Measurements from ENCODE around the gene NARF.

Gene NARF

DNA sequence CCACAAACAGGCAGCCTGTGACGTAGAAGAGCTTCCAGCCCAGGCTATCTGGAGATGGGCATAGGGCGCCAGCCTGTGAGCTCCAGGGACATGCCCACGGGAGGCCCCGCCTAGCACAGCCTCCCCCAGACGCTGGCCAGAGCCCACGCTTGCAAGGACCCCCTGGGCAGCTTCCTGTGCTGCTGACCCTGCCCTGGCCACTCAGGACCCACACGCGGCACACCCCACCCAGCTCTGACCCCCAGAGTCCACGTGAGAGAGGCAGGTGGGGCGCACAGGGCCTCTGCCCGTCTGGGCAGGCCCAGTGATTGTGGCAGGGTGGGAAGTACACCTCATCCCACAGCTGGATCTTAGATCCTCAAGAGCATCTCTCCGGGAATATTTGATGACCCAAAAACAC, 11.9 kb upstream of the NARF start:
- Histone ChIP-seq H3K4me1 (ENCODE audit: control insufficient read depth, low read length) (peaks cover 36% of the 10 kb centered on the region), H4K20me1 (ENCODE audit: control insufficient read depth, insufficient read depth, low read depth, low read length) (no peaks in the 10 kb centered on the region; the same call in 1 of the 2 replicates), H3F3A (ENCODE audit: control insufficient read depth, insufficient read depth) (peaks cover 16% of the 10 kb centered on the region), H3K79me2 (ENCODE audit: control insufficient read depth, low read length) (peaks cover 40% of the 10 kb centered on the region), H3K36me3 (ENCODE audit: control insufficient read depth, low read length) (peaks cover 76% of the 10 kb centered on the region), H3K27me3 (ENCODE audit: control insufficient read depth, low read length) (no peaks in the 10 kb centered on the region), H3K4me2 (ENCODE audit: low read length) (no peak overlapping the region), H3K27ac (ENCODE audit: low read depth, low read length) (no peak overlapping the region), H3K9me3 (ENCODE audit: control insufficient read depth, insufficient read depth, low read length) (peaks cover 3% of the 10 kb centered on the region; the same call in 1 of the 2 replicates), H3K9me2 (replicated peaks; ENCODE audit: control insufficient read depth, low read length) (no peaks in the 10 kb centered on the region), H3K4me3 (ENCODE audit: low read length) (no peak overlapping the region)
- TF ChIP-seq, protein P1, sequence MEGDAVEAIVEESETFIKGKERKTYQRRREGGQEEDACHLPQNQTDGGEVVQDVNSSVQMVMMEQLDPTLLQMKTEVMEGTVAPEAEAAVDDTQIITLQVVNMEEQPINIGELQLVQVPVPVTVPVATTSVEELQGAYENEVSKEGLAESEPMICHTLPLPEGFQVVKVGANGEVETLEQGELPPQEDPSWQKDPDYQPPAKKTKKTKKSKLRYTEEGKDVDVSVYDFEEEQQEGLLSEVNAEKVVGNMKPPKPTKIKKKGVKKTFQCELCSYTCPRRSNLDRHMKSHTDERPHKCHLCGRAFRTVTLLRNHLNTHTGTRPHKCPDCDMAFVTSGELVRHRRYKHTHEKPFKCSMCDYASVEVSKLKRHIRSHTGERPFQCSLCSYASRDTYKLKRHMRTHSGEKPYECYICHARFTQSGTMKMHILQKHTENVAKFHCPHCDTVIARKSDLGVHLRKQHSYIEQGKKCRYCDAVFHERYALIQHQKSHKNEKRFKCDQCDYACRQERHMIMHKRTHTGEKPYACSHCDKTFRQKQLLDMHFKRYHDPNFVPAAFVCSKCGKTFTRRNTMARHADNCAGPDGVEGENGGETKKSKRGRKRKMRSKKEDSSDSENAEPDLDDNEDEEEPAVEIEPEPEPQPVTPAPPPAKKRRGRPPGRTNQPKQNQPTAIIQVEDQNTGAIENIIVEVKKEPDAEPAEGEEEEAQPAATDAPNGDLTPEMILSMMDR (IDR thresholded peaks at IDR 0.05; ENCODE audit: low read depth, low read length, poor library complexity, severe bottlenecking) = no peak
- no peak for TF ChIP-seq EZH2phosphoT487 (IDR thresholded peaks at IDR 0.05; ENCODE audit: borderline replicate concordance, low read length)

DNA sequence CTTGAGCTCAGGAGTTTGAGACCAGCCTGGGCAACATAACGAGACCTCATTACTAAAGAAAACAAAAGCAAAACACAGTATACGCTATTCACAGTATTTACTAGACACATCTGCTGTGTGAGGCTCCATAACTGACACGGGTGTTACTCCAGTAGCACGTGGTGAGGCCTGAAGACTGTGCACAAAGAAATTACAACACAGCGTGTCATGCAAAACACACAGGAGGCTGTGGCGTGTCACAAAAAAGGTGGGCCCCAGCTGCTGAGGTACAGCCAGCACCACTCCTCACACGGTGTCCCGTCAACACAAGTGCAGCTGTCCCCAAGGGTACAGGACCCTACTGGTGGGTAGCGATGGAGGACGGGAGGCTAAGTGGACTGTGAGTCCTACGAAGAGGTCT, 10.7 kb upstream of the NARF start:
- Histone ChIP-seq H3K4me1 (ENCODE audit: control insufficient read depth, low read length) (peaks cover 27% of the 10 kb centered on the region), H3K4me2 (ENCODE audit: low read length) (no peak overlapping the region), H3K9me2 (replicated peaks; ENCODE audit: control insufficient read depth, low read length) (no peaks in the 10 kb centered on the region), H3K27ac (ENCODE audit: low read depth, low read length) (no peak overlapping the region), H4K20me1 (ENCODE audit: control insufficient read depth, insufficient read depth, low read depth, low read length) (no peaks in the 10 kb centered on the region; the same call in 1 of the 2 replicates), H3K9me3 (ENCODE audit: control insufficient read depth, insufficient read depth, low read length) (no peaks in the 10 kb centered on the region), H3K4me3 (ENCODE audit: low read length) (no peak overlapping the region), H3F3A (ENCODE audit: control insufficient read depth, insufficient read depth) (peaks cover 16% of the 10 kb centered on the region), H3K79me2 (ENCODE audit: control insufficient read depth, low read length) (peaks cover 40% of the 10 kb centered on the region), H3K27me3 (ENCODE audit: control insufficient read depth, low read length) (no peaks in the 10 kb centered on the region), H3K36me3 (ENCODE audit: control insufficient read depth, low read length) (peaks cover 64% of the 10 kb centered on the region)
- TF ChIP-seq, protein P1 (IDR thresholded peaks at IDR 0.05; ENCODE audit: low read depth, low read length, poor library complexity, severe bottlenecking) = no peak
- no peak for TF ChIP-seq EZH2phosphoT487 (IDR thresholded peaks at IDR 0.05; ENCODE audit: borderline replicate concordance, low read length)

DNA sequence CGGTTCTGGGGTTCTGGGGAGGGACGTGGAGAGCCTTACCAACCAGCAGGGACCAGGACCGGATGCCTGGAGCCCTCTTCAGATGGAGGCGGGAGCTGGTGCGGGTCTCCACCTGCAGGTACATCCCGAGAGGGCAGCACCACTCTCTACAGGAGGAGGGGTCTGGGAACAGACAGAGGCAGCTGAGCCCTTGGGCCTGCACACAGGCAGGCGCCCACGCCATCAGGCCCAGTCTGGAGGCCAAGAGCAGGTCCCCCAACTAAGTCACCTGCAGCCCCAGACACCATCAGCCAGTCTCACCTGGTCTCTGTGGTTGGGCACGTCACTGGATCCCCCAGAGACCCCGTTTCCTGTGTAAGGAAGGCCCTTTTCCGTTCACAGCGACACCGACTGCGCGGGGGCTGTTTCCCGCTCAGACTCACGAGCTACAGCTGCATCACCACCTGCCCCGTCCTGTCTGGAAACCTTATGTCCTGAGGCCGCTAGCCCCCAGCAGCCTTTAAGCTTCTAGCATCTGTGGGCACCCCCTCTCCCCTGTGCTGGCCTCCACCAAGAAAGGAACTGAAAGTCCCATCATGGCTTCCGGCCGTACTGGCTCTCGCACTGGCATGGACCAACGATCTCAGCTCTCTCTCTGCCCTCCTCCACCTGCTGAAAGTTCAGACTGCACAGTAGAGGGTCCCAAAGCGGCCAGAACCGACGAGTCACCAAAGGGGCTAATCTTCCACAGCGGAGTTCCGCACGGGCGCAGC, 9.2 kb upstream of the NARF start:
- H3K27me3 ChIP-seq (ENCODE audit: control insufficient read depth, low read length) = no peaks in the 10 kb centered on the region
- peaks cover 50% of the 10 kb centered on the region for H3K36me3 ChIP-seq (ENCODE audit: control insufficient read depth, low read length)
- H3K79me2 ChIP-seq (ENCODE audit: control insufficient read depth, low read length) = peaks cover 40% of the 10 kb centered on the region
- H3K4me3 ChIP-seq (ENCODE audit: low read length) = peak overlapping the region; percentile 96
- H3K9me2 ChIP-seq (replicated peaks; ENCODE audit: control insufficient read depth, low read length) = no peaks in the 10 kb centered on the region
- H3K4me2 ChIP-seq (ENCODE audit: low read length) = peak overlapping the region; percentile 99
- H4K20me1 ChIP-seq (ENCODE audit: control insufficient read depth, insufficient read depth, low read depth, low read length) = no peaks in the 10 kb centered on the region; the same call in 1 of the 2 replicates
- no peaks in the 10 kb centered on the region for H3K9me3 ChIP-seq (ENCODE audit: control insufficient read depth, insufficient read depth, low read length)
- H3F3A ChIP-seq (ENCODE audit: control insufficient read depth, insufficient read depth) = peaks cover 16% of the 10 kb centered on the region
- TF ChIP-seq, protein P1 (IDR thresholded peaks at IDR 0.05; ENCODE audit: low read depth, low read length, poor library complexity, severe bottlenecking) = peak; percentile 20
- TF ChIP-seq EZH2phosphoT487 (IDR thresholded peaks at IDR 0.05; ENCODE audit: borderline replicate concordance, low read length) = no peak
- peak overlapping the region; percentile 99 for H3K27ac ChIP-seq (ENCODE audit: low read depth, low read length)
- H3K4me1 ChIP-seq (ENCODE audit: control insufficient read depth, low read length) = peaks cover 27% of the 10 kb centered on the region

All from DOHH2 (cell line).